Astrocyte (in vitro differentiated cells and primary cell): ENCODE results near the gene PARVB.

Experiments used
- EZH2 ChIP-seq: IDR thresholded peaks from 2 replicates; pipeline ENCODE4 v1.6.1; 2012; ENCODE audit warnings: mild to moderate bottlenecking, low read length, inconsistent platforms; ENCODE audit not compliant: insufficient read depth
- TF ChIP-seq, protein P1 (sequence below): IDR thresholded peaks from 2 replicates; pipeline ENCODE4 v1.5.1; 2011; ENCODE audit warnings: low read depth, mild to moderate bottlenecking, inconsistent platforms, low read length, moderate library complexity; ENCODE audit not compliant: insufficient read depth

DNA sequence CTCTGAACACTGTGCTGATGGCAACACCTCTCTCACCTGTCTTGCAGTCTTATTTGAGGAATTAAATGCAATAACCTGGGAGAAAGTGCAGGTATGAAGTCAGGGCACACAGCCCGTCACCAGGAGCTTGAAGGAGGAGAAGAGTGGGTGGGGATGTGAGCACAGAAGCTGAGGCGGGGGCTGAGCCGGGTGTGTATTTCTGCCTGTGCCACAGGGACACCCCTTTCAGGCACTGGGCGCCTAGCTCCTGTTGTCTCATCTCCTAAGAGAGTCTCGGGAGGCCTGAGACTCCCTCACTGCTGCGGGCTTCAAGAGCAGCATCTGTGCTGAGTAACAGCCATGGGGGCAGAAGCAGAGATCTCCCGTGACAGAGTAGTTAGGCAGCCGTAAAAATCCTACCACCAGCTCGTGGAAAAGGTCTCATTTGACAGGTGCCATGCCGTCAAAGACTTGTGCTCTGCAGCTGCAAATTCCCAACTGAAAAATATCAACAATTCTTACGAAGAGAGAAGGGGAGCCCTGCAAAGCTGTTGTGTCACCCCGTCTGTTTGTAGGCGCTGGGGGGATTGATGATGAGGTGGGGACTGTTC is 26.8 kb downstream of the PARVB start:
- TF ChIP-seq, protein P1, sequence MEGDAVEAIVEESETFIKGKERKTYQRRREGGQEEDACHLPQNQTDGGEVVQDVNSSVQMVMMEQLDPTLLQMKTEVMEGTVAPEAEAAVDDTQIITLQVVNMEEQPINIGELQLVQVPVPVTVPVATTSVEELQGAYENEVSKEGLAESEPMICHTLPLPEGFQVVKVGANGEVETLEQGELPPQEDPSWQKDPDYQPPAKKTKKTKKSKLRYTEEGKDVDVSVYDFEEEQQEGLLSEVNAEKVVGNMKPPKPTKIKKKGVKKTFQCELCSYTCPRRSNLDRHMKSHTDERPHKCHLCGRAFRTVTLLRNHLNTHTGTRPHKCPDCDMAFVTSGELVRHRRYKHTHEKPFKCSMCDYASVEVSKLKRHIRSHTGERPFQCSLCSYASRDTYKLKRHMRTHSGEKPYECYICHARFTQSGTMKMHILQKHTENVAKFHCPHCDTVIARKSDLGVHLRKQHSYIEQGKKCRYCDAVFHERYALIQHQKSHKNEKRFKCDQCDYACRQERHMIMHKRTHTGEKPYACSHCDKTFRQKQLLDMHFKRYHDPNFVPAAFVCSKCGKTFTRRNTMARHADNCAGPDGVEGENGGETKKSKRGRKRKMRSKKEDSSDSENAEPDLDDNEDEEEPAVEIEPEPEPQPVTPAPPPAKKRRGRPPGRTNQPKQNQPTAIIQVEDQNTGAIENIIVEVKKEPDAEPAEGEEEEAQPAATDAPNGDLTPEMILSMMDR = no peak
- TF ChIP-seq EZH2 = no peak
